ENCODE data around the gene RBM44.
A peak's percentile ranks its signal among the peaks of the same experiment; 100 is the strongest.
"Not testable (repeated sequence)": the region's sequence is repeated elsewhere in the genome, so short reads cannot be mapped to it uniquely, and the experiment has no call there.

The RBM44 gene

GRCh38 chr2:237765875-237766274 is 32.7 kb upstream of the RBM44 start:
- DNase-seq (ENCODE audit: low read depth in 2 of 2), result no peak
- no peak overlapping the region for H3K4me3 ChIP-seq (replicated peaks in 1 of 2; ENCODE audit: low read depth in 2 of 2, low read length in 2 of 2)
- TF ChIP-seq CTCF (IDR thresholded peaks at IDR 0.05; ENCODE audit: low read depth, low read length), result no peak

GRCh38 chr2:237766340-237766739 is 32.2 kb upstream of the RBM44 start:
- no peak overlapping the region for H3K4me3 ChIP-seq (replicated peaks in 1 of 2; ENCODE audit: low read depth in 2 of 2, low read length in 2 of 2)
- peak in 1 of 2 donors; percentile 18 for DNase-seq (ENCODE audit: low read depth in 2 of 2)
- TF ChIP-seq CTCF (IDR thresholded peaks at IDR 0.05; ENCODE audit: low read depth, low read length), result no peak

GRCh38 chr2:237772513-237772912 is 26.1 kb upstream of the RBM44 start:
- no peak for DNase-seq (ENCODE audit: low read depth in 2 of 2)
- no peak overlapping the region for H3K4me3 ChIP-seq (replicated peaks in 1 of 2; ENCODE audit: low read depth in 2 of 2, low read length in 2 of 2)
- no peak for TF ChIP-seq CTCF (IDR thresholded peaks at IDR 0.05; ENCODE audit: low read depth, low read length)

GRCh38 chr2:237773826-237774225 is 24.8 kb upstream of the RBM44 start:
- H3K4me3 ChIP-seq (replicated peaks in 1 of 2; ENCODE audit: low read depth in 2 of 2, low read length in 2 of 2), result no peak overlapping the region
- no peak for DNase-seq (ENCODE audit: low read depth in 2 of 2)
- no peak for TF ChIP-seq CTCF (IDR thresholded peaks at IDR 0.05; ENCODE audit: low read depth, low read length)

GRCh38 chr2:237774811-237775553 is 23.6 kb upstream of the RBM44 start:
- TF ChIP-seq CTCF (IDR thresholded peaks at IDR 0.05; ENCODE audit: low read depth, low read length), result peak; percentile 61
- peak; percentile 62 to 69 for DNase-seq (ENCODE audit: low read depth in 2 of 2)
- H3K4me3 ChIP-seq (replicated peaks in 1 of 2; ENCODE audit: low read depth in 2 of 2, low read length in 2 of 2), result no peak overlapping the region

- DNase-seq (ENCODE audit: low read depth in 2 of 2), result no peak
- no peak for TF ChIP-seq CTCF (IDR thresholded peaks at IDR 0.05; ENCODE audit: low read depth, low read length)
- no peak overlapping the region for H3K4me3 ChIP-seq (replicated peaks in 1 of 2; ENCODE audit: low read depth in 2 of 2, low read length in 2 of 2)
Measured at GRCh38 chr2:237779521-237779920, 19.1 kb upstream of the RBM44 start.

- no peak overlapping the region for H3K4me3 ChIP-seq (replicated peaks in 1 of 2; ENCODE audit: low read depth in 2 of 2, low read length in 2 of 2)
- TF ChIP-seq CTCF (IDR thresholded peaks at IDR 0.05; ENCODE audit: low read depth, low read length), result no peak
- no peak for DNase-seq (ENCODE audit: low read depth in 2 of 2)
Measured at GRCh38 chr2:237782181-237782580, 16.4 kb upstream of the RBM44 start.

GRCh38 chr2:237783678-237784077 is 14.9 kb upstream of the RBM44 start:
- not testable (repeated sequence) for DNase-seq (ENCODE audit: low read depth in 2 of 2); H3K4me3 ChIP-seq (replicated peaks in 1 of 2; ENCODE audit: low read depth in 2 of 2, low read length in 2 of 2)

Data from cardiac fibroblast (primary cell).